GM19467 (cell line): ENCODE data around the gene MYH16.
"Not testable (repeated sequence)": the region's sequence is repeated elsewhere in the genome, so short reads cannot be mapped to it uniquely, and the experiment has no call there.

ENCODE experiments used
- ATAC-seq: cut with Tn5 transposase; IDR thresholded peaks from one replicate; pipeline ENCODE4 v1.9.1; 2021; ENCODE audit warnings: mild to moderate bottlenecking, moderate library complexity; ENCODE audit not compliant: unreplicated experiment

Gene MYH16

DNA sequence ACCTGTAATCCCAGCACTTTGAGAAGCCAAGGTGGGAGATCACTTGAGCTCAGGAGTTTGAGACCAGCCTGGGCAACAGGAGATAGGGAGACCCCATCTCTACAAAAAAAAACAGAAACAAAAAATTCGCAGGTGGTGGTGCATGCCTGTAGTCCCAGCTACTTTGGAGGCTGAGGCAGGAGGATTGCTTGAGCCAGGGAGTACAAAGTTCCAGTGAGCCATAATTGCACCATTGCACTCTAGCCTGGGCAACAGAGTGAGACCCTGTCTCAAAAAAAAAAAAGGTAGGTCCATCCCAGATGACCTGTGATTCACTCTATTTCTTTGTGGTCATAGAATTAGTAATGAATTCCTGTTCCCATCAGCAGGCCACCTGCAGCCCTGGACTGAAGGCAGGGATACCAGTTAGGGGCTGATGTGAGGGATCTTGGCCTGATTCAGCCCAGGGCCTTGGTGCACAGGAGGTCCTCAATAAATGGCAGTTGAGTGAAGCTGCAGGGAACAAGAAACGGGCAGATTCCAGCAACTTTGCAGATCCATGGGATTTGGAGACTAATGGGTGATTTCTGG lies at the start of gene MYH16:
MYH16 (plus strand) TSS at position 364 of the 570 bp plus-strand sequence.
- ATAC-seq: no peak

DNA sequence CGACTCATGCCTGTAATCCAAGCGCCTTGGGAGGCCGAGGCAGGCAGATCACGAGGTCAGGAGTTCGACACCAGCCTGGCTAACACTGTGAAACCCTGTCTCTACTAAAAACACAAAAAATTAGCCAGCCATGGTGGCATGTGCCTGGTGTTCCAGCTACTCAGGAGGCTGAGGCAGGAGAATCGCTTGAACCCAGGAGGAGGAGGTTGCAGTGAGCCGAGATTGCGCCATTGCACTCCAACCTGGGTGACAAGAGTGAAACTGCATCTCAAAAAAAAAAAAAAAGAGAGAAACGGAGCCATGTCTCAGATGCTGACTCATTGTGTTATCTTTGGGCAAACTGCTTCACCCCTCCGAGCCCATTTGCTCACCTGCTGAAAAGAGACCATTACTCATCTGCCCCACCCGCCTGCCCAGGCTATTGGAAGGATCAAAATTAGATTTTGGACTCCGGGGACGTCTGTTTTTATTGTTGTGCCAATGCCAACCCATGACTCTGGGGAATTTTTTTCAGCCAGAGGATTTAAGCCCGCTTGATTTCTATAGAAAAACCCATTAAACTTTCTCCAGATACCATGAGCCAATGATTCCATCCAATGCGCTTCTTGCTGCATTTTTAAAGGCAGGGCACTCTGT lies 48.3 kb upstream of the MYH16 start:
- ATAC-seq: not testable (repeated sequence)

DNA sequence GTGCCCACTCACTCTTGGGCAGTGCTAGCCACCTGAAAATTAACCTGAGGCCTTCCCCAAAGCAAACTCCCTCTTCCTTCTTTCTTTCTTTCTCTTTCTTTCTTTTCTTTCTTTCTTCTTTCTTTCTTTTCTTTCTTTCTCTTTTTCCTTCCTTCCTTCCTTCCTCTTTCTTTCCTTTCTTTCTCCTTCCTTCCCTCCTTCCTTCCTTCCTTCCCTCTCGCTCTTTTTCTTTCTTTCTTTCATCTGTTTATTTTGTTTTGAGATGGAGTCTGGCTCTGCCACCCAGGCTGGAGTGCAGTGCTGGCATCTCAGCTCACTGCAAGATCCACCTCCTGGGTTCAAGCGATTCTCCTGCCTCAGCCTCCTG lies 47.8 kb upstream of the MYH16 start:
- ATAC-seq: no peak

DNA sequence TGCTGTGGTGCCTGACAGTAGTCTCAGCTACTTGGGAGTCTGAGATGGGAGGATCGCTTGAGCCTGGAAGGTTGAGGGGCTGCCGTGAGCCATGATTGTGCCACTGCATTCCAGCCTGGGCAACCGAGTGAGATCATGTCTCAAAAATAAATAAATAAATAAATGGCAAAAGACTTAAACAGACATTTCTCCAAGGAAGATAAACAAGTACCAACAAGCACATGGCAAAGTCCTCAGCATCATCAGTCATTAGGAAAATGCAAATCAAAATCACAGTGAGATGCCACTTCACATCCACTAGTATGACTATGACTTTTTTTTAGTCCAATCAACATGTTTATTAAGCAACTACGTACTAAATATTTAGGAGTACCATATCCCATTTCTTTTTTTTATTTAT lies 43.4 kb upstream of the MYH16 start:
- no peak for ATAC-seq

DNA sequence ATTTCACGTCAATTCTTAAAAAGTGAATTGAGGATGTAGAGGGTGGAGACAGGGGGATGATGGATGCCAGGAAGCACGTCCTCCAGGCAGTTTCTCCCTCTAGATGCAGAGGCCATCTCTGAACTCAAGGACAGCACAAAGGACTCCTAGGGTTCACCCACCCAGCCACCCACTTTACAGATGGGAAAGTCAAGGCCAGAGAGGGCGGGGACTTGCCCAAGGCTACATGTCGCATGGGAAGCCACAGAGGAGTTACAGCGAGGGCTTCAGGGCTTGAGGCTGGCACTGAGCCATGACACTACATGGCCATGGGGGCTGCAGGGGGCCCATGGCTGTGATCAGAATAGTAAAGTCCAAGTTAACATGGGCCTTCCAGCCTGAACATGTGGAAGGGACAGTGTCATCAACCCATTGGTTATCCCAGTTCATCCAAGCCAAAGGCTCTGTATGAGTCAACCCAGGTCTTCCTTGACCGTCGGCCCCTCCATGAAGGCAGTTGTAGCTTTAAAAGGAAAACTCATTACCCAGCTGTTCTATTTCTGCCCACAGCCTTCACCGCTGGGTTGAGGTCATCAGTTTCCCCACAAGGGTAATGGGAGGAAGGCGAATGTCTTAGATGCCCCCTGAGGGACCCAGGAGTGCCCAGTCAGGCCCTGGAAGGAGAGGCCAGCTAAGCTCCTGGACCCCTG lies 40.4 kb upstream of the MYH16 start:
- ATAC-seq: no peak

DNA sequence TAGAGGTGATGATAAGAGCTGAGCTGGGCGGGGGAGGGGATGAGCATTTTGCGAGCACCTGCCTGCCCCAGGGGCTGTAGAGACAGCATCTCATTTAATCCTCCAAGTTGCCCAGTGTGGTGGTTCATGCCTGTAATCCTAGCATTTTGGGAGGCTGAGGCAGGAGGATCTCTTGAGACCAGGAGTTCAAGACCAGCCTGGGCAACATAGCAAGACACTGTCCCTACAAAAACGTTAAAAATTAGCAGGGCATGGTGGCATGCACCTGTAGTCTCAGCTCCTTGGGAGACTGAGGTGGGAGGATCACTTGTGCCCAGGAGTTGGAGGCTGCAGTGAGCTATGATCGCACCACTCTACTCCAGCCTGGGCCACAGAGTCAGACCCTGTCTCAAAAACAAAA lies 39.7 kb upstream of the MYH16 start:
- not testable (repeated sequence) for ATAC-seq

DNA sequence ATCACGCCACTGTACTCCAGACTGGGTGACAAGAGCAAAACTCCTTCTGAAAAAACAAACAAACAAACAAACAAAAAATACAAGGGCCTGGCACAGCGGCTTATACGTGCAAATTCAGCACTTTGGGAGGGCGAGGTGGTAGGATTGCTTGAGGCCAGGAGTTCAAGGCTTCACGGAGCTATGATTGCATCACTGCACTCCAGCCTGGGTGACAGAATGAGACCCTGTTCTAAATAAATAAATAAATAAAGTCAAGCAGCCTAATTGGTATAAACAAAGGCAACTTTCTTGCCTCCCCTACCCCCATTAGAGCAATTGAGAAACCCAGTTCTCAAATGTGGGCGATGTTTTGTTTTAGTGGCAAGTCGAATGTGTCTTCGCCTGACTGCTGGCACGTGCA lies 38.5 kb upstream of the MYH16 start:
- no peak for ATAC-seq

DNA sequence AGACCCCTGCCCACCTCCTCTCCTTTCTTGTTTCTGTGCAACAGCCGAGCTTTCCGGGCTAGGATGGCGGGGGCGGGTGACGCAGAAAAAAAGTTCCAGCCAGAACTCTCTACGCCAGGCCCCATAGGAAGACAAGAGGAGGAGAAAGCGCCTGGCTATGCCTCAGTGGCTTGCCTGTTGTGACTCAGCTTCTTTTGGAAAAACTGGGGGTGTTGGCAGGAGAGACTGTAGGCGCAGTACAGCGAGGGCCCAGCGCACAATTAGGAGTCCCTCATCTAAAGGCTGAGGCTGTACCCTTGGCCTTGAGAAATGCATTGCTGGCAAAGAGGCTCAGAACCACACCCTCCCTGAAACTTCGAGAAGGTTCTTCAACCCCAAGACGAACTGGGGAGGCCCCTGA lies 36.7 kb upstream of the MYH16 start:
- ATAC-seq: no peak

DNA sequence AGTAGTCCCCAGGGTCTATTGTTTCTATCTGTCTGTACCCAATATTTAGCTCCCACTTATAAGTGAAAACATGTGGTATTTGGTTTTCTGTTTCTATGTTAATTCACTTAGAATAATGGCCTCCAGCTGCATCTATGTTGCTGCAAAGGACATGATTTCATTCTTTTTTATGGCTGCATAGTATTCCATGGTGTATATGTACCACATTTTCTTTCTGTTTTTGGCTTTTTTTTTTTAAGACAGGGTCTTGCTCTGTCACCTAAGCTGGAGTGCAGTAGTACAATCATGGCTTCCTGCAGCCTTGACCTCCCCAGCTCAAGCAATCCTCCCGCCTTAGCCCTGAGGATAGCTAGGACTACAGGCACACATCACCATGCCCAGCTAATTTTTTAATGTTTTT lies 34.8 kb upstream of the MYH16 start:
- not testable (repeated sequence) for ATAC-seq

DNA sequence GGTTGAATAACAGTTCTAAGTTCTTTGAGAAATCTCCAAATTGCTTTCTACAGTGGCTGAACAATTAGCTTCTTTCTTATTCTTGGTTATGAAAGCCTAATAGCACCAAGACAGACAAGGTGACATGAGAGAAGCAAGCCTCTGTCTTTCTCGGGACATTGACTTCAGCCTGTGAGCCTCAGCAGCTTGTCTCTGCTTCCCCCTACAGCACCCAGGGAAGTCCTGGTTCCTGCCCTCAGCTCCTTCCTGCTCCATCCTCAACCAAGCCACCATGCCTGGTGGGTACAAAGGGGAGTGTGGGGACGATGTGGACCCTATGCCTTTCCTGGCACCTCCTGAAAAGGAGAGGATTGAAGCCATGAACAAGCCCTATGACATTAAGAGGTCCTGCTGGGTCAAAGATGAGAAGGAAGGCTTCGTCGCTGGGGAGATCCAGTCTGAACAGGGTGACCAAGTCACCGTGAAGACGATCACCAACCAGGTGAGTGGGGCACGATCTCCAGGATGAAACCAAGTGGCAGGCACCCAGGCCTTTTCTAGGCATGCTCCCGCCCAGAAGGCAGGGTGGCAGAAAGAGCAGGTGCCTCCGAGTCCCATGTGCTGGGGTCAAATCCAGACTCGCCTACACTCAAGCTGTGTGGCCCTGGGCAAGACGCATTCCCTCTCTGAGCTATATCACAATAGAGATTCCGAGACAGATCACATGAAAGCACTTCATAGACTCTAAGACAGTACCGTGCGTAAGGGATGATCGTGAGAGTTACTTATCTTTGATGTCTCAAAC lies 33.9 kb upstream of the MYH16 start:
- ATAC-seq: no peak

DNA sequence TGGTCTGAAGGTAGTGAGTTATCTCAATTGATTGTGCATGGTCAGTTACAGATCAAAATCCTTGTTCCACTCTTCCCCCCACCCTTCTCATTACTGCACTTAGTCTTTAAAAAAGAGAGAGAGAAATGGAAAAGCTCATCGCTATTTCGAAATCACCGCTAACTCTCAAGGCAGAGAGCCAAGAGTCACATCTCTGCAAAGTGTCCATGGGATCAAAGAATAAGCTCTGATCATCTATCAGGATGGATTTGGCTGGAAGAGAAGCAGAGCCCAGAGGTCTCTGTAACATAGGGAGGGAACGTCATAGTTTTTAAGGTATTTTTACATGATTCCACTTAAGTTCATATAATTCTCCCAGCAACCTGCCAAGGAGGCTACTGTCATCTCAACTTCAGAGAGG lies 30.0 kb upstream of the MYH16 start:
- ATAC-seq: no peak

DNA sequence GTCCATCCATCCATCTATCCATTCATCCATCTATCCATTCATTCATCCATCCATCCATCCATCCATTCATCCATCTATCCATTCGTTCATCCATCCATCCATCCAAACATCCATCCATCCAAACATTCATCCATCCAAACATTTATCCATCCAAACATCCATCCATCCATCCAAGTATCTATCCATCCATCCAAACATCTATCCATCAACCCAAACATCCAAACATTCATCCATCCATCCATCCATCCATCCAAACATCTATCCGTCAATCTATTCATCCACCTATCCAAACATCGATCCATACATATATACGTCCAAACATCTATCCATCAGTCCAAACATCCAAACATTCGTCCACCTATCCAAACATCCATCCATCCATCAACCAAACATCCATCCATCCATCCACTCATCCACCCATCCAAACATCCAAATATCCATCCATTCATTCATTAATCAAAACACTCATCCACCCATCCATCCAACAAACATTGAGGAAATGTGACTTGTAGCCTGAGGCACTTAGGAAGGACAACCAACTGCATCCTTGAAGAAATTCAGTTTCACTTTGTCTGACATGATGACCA lies 28.8 kb upstream of the MYH16 start:
- no peak for ATAC-seq

DNA sequence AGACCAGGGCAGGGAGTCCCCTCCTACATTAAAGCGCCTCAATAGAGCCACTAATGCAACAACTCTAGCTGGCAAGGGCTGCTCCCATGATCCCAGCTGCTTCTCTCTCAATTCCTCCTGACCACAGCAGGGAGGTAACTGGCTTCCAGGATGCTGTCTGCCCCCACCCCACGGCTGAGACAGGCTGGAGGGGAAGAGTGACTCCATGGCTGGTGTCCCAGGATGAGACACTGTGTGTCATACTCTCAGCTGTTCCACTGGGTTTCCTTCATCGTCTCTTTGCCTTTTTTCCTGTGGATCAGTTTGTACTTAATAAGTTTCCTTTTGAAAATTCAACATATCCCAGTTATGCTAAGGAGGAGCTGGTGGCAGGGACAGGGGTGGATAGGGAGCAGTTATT lies 27.7 kb upstream of the MYH16 start:
- no peak for ATAC-seq

DNA sequence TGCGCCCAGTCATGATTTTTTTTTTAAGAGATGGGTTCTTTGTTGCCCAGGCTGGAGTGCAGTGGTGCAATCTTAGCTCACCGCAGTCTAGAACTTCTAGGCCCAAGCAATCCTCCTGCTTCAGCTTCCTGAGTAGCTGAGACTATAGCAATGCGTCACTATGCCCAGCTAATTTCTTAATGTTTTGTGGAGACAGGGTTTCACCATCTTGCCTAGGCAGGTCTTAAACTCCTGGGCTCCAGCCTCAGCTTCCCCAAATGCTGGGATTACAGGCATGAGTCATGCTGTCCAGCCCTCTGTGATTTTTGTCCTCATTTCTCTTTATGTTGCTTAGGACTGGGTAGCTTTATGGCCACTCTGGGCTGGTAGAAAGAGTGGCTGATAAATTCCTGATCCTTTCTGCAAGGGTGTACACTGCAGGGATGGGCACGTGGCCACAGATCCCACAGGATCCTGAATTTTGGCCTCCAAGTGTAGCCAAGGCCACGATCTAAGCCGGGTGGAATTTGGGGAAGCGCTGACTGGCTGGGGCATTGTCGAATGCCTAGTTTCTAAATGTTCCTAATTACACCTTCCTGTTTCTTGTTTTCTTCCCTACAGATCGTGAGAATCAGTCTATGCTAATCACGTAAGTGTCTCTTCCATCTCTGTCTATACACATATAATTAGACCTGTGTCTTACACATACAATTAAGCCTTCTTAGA lies 24.1 kb upstream of the MYH16 start:
- ATAC-seq: no peak

DNA sequence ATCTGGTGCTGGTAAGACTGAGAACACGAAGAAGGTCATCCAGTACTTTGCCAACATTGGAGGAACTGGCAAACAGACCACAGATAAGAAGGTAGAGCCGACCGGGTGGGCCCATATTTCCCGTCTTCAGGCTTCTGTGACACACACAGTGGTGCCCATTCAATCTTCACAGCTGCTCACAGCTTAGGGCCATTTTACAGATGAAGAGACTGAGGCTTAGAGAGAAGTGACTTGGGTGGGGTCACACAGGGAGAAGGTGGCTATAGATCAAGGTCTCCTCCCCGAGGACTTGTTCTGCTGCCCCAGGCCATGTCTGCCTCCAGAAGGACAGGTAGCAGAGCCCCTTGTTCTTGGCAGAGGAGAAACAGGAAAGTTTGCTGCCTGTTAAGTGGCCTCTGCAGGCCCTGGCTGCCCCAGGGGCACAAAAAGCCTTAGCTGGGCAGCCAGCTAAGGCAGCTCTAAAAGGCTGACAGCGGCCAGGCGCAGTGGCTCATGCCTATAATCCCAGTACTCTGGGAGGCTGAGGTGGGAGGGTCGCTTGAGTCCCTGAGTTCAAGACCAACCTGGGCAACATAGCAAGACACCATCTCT lies 22.6 kb upstream of the MYH16 start:
- no peak for ATAC-seq

DNA sequence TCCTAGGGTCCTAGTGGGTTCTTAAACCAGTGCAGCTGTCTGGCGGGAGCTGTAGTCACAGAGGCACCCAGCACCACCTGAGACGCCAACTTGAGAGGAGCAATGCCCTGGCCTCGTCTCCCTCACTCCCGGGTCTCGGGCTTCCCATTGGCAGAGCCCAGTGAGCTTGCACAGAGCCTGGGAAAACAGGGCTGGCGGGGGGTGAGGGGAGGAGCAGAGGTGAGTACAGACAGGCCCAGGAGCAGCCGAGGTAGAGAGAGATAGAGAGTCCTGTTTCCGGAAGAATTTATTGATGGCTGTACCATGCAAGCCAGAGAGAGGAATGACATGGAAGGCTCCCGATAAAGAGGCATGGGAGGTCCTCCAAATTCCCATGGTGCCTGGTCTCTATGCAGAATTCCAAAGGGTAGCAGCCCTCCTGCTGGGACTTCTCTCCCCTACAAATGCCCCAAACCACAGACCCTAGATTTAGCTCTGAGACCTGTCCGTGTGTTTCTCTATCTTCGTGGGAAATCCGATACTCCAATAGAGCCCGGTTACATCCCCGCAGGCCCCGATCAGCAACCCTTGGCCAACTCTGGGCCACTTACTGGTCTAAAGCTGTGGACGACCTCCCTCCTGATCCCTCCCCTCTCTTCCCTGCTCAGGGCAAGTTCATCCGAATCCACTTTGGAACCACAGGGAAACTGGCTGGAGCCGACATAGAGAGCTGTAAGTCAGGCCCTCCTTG lies 20.3 kb upstream of the MYH16 start:
- ATAC-seq: no peak

DNA sequence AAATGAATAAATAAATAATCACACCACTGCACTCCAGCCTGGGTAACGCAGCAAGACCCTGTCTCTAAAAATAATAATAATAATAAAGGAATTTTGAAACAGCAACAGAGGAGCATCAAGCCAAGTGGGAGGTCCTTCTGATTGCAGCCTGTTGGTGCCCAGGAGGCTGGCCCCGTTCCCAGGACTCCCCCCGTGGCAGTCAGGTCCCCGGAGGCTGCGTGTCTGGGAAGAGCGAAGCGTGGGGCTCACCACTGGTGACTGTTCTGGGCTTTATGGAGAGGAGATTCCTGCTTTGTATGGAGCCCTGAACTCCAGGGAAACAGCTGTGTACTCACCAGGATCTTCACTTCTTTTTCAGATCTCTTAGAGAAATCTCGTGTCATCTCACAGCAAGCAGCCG lies 19.3 kb upstream of the MYH16 start:
- no peak for ATAC-seq

DNA sequence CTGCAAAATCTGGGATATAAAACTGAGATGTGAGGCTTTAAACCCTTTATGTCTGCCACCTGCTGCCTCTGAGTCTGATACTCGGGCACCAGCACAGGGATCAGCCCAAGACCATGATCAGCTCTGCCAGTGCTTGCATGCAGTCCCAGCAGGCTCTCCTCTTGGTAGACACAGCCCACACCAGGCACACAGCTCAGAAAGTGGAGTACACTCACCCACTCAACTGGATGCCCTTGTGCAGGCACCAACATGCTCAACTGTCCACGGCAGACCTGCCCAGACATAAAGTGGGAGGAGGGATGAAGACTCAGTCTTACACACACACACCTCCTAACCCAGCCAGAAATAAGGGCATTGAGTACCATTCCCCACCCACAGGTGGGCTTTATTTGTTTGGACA lies 18.2 kb upstream of the MYH16 start:
- no peak for ATAC-seq

DNA sequence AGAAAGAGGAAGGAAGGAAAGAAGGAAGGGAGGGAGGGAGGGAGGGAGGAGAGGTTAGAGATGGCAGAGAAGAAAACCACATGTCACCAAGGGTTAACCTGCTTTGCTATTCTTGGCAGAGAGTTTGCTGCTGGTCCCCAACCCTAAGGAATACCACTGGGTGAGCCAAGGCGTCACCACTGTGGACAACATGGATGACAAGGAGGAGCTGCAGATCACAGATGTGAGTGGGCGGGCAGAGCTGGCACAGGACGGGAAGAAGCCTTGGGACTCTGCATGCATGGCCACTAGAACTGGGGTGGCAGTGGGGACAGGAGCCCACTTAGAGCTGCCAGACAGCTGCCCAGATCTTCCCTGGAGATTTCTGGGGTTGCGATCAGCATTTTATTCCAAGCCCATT lies 17.2 kb upstream of the MYH16 start:
- ATAC-seq: no peak

DNA sequence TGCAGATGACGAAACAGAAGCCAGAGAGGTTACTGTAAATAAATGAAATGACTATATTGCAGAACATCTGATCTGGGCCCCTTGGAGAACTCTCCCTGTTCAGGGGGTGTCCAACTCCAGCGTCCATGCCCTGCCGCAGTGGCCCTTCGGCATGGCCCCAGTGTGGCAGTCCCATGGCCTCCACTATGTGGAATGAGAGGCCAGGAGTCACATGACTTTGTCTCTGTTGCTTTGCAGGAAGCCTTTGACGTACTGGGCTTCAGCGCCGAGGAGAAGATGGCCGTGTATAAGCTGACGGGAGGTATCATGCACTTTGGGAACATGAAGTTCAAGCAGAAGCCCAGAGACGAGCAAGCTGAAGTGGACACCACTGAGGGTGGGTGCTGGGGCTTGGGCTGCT lies 15.6 kb upstream of the MYH16 start:
- no peak for ATAC-seq
